Measurements from ENCODE around the gene PHF2.

The PHF2 gene

DNA sequence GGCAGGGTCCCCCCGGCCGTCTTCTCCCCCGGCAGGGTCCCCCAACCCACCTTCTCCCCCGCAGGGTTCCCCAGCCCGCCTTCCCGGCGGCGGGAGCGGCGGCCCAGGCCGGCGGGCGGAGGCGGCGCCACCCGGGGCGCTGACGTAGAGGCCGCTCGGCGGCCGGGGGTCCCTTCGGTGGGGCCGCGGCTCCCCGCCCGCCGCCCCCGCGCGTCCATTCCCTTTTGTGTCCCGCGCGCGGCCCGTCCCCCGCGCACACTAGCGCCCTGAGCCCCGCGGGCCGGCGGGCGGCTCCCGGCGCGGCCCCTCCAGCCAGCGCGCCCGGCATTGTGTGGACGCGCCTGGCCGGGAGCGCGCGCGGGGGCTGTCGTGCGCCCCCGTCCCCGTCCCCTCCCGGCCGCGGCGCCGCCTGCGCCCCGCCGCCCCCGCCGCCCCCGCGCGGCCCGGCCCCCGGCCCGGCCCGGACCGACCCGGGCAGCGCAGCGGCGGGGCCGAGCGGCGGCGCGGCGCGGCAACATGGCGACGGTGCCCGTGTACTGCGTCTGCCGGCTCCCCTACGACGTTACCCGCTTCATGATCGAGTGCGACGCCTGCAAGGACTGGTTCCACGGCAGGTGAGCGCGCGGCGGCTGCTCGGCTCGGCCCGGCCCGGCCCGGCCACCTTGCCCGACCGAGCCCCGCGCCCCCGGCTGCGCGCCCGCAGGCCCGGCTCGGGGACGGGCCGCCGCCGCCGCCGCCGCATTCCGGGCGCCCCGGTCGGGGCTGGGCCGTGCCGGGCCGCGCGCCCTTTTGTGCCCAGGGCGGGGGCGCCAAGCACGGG lies at the start of gene PHF2:
Gene PHF2, plus strand, starts transcription at position 327 of the 820 bp plus-strand sequence. Its CDS starts 190 bp downstream, at position 517.
- Histone ChIP-seq H3K36me3 (ENCODE audit: control insufficient read depth, insufficient read depth, low read length) (no peaks in the 10 kb centered on the region), H3K27me3 (replicated peaks; ENCODE audit: control insufficient read depth, insufficient read depth, low read length) (no peaks in the 10 kb centered on the region), H3K4me3 (replicated peaks; ENCODE audit: low read depth, low read length) (peak within 1 kb of the TSS; percentile 77)
- TF ChIP-seq, protein P1, sequence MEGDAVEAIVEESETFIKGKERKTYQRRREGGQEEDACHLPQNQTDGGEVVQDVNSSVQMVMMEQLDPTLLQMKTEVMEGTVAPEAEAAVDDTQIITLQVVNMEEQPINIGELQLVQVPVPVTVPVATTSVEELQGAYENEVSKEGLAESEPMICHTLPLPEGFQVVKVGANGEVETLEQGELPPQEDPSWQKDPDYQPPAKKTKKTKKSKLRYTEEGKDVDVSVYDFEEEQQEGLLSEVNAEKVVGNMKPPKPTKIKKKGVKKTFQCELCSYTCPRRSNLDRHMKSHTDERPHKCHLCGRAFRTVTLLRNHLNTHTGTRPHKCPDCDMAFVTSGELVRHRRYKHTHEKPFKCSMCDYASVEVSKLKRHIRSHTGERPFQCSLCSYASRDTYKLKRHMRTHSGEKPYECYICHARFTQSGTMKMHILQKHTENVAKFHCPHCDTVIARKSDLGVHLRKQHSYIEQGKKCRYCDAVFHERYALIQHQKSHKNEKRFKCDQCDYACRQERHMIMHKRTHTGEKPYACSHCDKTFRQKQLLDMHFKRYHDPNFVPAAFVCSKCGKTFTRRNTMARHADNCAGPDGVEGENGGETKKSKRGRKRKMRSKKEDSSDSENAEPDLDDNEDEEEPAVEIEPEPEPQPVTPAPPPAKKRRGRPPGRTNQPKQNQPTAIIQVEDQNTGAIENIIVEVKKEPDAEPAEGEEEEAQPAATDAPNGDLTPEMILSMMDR (IDR thresholded peaks at IDR 0.05; ENCODE audit: insufficient read depth, low read length, poor library complexity, severe bottlenecking): no peak
- DNase-seq (ENCODE audit: extremely low read depth, insufficient read length): peak; percentile 33

DNA sequence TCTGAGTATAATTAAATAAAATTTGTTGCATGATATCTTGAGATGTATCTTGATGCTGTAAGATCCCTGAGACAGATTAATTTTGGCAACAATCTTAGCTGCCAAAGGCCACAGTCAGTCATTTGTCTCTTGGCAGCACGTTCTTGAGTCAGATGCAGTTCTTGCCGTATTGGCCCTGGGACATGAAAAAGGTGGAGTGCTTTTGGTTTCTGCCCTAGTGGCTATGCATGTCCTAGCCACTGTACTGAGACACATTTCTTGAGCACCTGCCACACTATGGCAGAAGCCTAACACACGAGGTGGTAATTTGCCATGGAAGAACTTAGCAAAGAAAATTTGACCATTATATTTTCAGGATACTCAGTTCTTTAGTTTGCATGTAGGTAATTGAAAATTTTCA lies 45.0 kb upstream of the PHF2 start:
- no peak for DNase-seq (ENCODE audit: extremely low read depth, insufficient read length)
- Histone ChIP-seq H3K36me3 (ENCODE audit: control insufficient read depth, insufficient read depth, low read length) (peaks cover 14% of the 10 kb centered on the region), H3K27me3 (replicated peaks; ENCODE audit: control insufficient read depth, insufficient read depth, low read length) (no peaks in the 10 kb centered on the region), H3K4me3 (replicated peaks; ENCODE audit: low read depth, low read length) (no peak overlapping the region)
- TF ChIP-seq, protein P1 (IDR thresholded peaks at IDR 0.05; ENCODE audit: insufficient read depth, low read length, poor library complexity, severe bottlenecking): no peak

DNA sequence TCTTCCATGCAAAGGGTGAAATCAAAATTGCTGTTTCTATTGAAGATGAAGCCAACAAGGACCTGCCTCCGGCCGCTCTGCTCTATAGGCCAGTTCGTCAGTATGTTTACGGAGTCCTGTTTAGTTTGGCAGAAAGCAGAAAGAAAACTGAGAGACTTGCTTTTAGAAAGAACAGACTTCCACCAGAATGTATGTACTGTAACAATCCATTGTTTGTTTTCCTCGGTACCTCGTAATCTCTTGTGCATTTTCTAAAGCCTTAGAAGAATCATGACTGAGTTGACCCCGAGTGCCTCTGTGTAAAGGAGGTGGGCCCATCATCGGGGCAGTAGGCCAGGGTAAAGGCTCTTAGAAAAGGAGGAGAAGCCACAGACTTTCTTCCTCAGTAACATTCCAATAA lies 44.2 kb upstream of the PHF2 start:
- H3K4me3 ChIP-seq (replicated peaks; ENCODE audit: low read depth, low read length): no peak overlapping the region
- peaks cover 16% of the 10 kb centered on the region for H3K36me3 ChIP-seq (ENCODE audit: control insufficient read depth, insufficient read depth, low read length)
- no peak for DNase-seq (ENCODE audit: extremely low read depth, insufficient read length)
- TF ChIP-seq, protein P1 (IDR thresholded peaks at IDR 0.05; ENCODE audit: insufficient read depth, low read length, poor library complexity, severe bottlenecking): no peak
- H3K27me3 ChIP-seq (replicated peaks; ENCODE audit: control insufficient read depth, insufficient read depth, low read length): no peaks in the 10 kb centered on the region

DNA sequence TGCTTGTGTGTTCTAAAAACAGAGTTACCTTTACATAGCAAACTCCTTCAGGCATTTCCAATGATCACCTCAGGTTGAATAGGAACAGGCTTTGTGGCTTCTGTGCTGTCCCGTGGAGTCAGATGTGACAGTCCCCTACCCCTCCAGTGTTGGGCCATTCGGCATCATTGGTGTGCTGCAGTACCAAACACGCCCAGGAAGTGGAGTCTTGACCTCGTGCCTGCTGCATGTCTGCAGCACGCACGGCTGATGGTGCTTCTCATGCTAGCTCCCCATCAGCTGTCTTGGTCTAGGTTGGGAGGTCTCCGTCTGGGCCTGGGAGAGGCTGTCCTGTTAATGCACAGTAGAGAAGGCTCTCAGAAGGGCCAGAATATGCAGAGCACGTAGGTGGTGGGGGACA lies 42.5 kb upstream of the PHF2 start:
- TF ChIP-seq, protein P1 (IDR thresholded peaks at IDR 0.05; ENCODE audit: insufficient read depth, low read length, poor library complexity, severe bottlenecking): no peak
- H3K4me3 ChIP-seq (replicated peaks; ENCODE audit: low read depth, low read length): no peak overlapping the region
- no peaks in the 10 kb centered on the region for H3K27me3 ChIP-seq (replicated peaks; ENCODE audit: control insufficient read depth, insufficient read depth, low read length)
- DNase-seq (ENCODE audit: extremely low read depth, insufficient read length): no peak
- peaks cover 15% of the 10 kb centered on the region for H3K36me3 ChIP-seq (ENCODE audit: control insufficient read depth, insufficient read depth, low read length)

DNA sequence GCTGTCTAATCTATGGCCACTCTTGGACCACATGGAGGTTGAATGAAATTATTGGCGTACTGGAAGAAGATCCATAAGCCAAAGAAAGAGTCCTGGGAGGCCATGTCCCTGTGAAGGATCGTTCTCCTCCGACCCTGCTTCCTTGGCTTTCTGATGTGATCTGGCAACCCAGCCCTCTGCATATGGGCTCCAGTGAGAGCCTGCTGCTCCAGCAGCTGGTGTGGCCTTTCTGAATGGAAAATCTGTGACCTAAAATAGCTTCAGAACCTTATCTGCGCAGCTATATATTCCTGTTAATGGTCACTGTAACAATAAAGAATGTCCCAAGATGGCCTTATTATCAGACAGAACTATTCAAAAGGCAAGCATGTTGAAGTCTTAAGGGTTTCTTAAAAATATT lies 40.2 kb upstream of the PHF2 start:
- DNase-seq (ENCODE audit: extremely low read depth, insufficient read length): no peak
- TF ChIP-seq, protein P1 (IDR thresholded peaks at IDR 0.05; ENCODE audit: insufficient read depth, low read length, poor library complexity, severe bottlenecking): no peak
- peaks cover 15% of the 10 kb centered on the region for H3K36me3 ChIP-seq (ENCODE audit: control insufficient read depth, insufficient read depth, low read length)
- H3K27me3 ChIP-seq (replicated peaks; ENCODE audit: control insufficient read depth, insufficient read depth, low read length): no peaks in the 10 kb centered on the region
- no peak overlapping the region for H3K4me3 ChIP-seq (replicated peaks; ENCODE audit: low read depth, low read length)
